Activated T-helper 9 cell treated with anti-CD3 and anti-CD28 coated beads, Interleukin-2, amount 50 U/mL, for 16 hours (primary cell): Measurements from ENCODE around the gene XPA.
A peak's percentile ranks its signal among the peaks of the same experiment; 100 is the strongest.
"Not testable (repeated sequence)": the region's sequence is repeated elsewhere in the genome, so short reads cannot be mapped to it uniquely, and the experiment has no call there.

ENCODE experiments used
- DNase-seq: peaks from one replicate; pipeline ENCODE4 v3.0.0-alpha.2; 2020; ENCODE audit warnings: low read depth

XPA gene

GRCh38 chr9:97696803-97697601 is at the start of gene XPA:
XPA (minus strand) TSS chr9:97697340; CDS start chr9:97697292, 48 bp downstream.
- peak; percentile 97 for DNase-seq

- DNase-seq = no peak
Measured at GRCh38 chr9:97744710-97745708, 47.9 kb upstream of the XPA start.

- not testable (repeated sequence) for DNase-seq
Measured at GRCh38 chr9:97744025-97744424, 46.9 kb upstream of the XPA start.

GRCh38 chr9:97742545-97742944 is 45.4 kb upstream of the XPA start:
- DNase-seq = no peak

- DNase-seq = no peak
Measured at GRCh38 chr9:97741947-97742346, 44.8 kb upstream of the XPA start.

DNA sequence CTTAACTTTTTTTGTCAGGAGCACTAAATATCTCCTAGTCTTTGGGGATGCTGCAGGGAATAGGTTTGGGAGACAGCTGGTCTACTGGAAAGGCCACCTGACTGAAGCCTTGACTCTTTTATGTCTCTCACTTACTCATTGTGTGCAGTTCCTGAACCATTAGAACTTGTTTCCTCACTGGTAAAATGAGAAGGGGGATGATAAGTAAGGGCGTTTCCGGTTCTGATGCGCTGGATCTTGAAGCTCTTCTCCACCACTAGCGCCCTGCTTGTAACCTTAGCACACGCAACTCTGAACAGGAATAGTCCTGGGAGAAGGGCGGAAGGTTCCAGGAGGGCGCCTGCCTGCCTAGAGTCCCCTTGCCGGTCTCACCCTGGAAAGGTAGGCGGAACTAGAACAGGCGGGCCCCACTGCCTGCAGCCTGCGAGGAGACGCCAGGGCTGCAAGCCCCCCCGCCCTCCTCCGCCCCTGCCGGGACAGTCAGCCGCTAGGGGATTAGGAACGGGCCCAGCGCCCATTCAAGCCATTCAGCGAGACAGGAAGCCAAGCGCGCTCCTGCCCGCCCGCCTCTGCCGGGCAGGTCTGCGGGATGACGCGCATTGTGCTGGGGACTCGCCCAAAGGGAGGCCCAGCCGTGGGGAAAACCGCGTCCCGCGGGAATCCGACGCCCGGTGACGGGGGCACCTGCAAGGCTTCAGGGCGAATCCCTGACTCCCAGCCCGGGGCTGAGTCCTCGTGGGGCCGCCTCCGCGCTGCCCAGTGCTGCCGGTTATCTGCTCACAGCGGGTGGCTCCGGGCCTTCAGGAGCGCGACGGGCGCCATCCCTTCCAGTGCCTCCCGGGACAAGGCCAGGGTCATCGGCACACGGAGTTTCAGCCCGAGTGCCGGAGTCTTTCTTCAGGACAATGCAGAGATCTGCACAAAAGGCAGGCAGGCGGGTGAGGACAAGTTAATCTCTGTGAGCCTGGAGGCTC is 44.0 kb upstream of the XPA start:
- DNase-seq = peak; percentile 3

DNA sequence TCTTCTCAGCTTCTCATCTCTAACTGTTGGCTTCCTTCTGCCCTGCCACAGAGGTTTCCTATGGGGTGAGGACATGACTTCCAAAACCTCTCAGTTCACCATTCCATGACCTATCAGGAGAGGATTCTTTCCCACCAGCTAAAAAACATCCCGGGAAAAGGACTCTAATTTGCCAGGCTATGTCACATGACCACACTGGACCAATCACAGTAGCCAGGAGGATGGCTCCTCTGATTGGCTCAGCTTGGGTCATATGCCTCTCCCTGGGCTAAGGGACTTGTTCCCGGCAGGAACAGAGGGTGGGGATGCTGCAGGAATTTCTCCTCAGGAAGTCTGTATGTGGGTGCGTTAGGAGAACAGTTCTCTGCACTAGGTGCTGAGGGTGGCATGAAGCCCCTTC is 40.3 kb upstream of the XPA start:
- DNase-seq = no peak

DNA sequence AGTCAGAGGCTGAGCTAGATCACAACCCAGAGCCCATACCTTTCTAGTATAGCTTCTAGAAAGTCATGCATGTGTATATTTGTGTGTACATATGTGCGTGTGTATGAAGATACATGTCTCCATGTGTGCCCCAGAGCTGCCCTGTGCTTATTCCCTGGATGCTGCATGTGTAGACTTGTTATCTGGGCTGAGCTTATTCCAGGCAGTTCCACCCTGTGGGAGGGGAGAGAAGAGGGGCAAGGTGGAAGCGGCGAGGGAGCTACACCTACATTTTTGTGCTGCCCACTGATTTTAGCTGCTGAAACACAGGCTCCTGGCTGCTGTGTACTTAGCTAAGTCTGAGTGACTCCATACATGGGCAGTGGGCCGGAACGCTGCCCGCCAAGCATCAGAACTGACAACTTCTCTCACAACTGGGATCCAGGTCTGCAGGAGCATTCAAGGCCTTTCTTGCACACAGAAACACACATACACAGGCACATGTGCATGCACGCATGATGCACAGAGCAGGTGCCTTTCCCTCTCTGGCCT is 38.0 kb upstream of the XPA start:
- DNase-seq = no peak

DNA sequence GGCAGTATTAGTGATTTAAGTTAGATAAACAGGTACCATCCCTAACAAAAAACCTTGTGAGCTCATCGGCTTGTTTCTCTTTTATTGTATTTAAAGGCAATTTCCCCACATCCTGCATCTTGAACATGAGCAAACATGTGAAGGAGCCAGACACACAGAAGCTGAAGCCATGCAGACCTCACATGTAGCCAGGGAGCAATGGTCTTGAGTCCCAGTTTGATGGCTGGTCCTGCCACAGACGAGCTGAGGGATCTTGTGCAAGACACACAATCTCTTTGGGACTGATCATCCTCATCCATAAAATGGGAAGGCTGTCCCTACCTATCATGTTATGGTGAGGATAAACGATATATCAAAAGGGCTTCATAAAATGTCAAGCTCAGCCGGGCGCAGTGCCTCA is 29.6 kb upstream of the XPA start:
- no peak for DNase-seq

- DNase-seq = no peak
Measured at GRCh38 chr9:97723819-97724218, 26.7 kb upstream of the XPA start.

DNA sequence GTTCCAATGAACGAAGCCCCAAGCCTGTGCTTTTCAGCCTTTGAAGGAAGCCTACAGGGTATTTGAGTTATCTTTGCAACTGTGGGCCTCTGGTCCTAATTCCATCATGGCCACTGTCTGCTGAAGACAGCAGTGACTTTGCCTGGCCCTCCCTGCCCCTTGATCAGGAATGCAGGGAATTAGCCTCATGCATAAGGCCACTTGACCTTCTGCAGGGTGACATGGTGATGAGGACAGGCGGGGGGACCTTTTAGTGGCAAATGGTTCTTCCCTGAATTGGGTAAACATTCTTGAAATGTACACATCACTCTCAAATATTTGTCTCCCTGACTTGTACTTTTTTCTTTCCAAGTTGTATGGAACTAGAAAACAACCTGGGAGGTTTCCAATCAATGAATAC is 25.2 kb upstream of the XPA start:
- DNase-seq = no peak

DNA sequence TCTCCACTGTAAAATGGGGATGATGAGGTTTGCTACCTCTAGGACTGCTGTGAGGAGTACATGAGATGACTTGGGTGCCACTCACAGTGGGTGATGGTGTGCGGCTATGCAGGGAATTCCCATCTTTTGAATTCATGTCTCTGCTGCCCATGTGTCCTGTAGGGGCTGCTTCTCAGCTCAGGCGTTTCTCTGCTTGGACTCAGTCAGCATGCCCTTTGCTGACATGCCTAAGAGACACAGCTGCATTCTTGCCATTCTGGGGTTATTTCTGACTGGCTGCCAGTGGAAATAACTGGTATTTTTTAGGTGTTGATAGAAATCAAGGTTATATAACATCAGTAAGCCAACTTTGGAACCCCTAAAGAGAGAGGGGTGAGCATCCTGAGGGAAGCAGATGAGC is 24.3 kb upstream of the XPA start:
- DNase-seq = no peak

GRCh38 chr9:97717866-97718265 is 20.7 kb upstream of the XPA start:
- DNase-seq = no peak

DNA sequence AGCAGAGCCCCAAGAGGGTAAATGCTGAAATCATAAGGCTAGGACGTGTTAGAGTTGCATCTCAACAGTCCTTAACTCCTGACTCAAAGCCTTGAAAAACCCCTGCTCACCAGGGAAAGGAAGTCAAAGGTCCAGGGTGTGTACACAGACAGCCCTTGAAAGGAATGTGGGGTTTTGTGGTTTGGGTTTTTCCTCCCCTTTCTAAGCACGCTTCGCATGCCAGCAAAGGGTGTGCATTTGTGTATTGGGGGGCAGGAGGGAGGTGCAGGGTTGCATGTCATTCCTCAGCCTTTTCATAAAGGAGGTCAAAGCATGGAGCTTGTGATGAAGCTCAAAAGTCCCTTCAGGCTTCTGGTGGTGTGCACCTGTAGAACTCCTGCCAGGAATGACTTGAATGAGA is 17.3 kb upstream of the XPA start:
- no peak for DNase-seq

DNA sequence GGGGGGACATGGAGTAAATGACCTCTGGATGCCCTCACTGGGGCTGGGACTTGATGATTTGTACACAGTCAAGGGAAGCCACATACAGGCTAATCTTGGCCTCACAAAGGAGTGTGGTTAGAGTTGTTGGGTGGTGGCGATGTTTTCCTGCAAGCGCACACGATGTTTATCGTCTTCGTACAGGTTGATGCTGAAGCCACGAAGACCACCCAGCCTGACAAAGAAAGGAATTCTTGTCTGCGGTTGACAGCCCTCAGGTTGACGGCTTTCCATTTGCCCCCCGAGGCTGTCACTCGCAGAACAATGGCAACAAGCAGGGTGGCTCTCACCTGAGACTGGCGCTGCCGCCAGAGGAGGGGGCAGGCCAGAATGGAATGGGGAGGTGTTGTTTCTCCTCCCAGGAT is 14.1 kb upstream of the XPA start:
- DNase-seq = no peak

DNA sequence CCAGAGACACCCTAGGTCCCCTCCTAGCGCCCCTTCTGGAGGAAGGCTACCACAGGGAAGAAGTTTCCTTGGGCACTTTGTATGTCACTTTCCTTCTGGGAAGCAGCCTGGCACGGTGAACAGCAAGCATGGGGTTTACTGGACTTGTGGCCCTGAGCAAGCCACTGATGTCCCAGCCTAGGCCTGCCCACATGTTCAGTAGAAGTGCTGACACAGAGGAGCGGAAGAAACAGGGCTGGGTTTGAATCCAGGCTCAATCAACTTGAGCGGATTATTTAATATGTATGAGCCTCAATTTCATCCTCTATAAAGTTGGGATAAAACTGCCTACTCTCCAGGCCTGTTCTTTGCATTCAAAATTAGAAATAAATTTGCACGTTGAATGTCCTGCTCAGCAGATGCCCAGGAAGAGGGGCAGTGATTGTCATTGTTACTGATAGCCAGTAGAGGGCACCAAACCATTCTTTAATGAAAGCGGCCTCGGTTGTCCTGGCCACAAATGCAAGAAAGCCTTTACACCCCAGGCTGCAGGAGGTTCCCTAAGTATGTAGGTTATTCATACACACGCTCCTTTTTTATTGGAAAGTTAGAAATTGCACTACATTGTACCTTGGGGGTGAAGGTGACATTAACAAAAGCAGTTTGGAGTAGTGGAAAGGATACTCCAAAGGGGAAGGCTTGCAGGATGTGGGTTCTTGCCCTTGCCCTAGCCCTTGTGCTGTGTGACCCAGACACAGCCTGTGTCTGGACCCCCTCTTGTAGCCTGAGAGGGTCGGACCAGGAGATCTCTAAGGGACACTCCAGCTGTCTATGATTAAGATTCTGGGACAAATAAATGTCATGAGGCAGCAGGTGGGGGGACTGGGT is 13.4 kb upstream of the XPA start:
- peak; percentile 12 for DNase-seq

DNA sequence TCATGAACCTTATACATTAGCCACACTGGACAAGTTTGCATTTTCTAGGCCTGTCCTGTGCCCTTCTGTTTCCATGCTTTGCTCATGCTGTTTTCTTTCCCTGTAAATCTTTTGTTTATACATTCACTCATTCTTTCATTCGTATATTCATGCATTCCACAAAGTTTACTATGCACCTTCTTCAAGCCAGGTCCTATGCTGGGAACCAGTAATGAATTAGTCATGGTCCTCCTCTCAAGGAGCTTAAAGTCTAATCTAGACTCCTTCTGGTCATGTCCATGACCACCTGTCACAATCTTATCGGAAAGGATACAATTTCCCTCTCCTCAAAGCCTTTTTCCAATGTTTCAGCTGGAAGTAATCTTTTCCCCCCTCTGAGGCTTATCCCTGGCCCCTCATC is 9.1 kb upstream of the XPA start:
- DNase-seq = no peak

GRCh38 chr9:97705354-97705950 is 8.3 kb upstream of the XPA start:
- DNase-seq = no peak

DNA sequence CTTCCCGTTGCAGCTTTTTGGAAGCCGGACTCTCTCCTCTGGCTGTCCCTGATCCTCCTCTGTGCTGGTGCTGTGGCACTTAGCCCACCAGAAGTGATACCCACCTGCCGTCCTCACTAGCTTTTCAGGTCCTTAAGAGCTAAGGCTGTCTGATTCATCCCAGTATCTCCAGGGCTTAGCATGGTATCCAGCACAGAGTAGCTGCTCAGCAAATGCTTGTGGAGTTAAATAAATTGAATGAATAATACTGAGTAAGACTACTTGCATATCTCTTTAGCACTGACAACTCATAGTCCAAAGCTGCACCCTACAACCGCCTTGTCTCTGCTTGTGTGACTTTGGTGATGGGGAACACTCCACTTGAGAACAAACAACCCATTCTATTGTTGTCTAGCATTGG is 7.7 kb upstream of the XPA start:
- no peak for DNase-seq

- no peak for DNase-seq
Measured at GRCh38 chr9:97704345-97704677, 7.2 kb upstream of the XPA start.
